ENCODE measurements around the gene GNGT2.

GNGT2 gene

GRCh38 chr17:49229076-49229804 is 18.9 kb upstream of the GNGT2 start:
- no peak for DNase-seq

DNA sequence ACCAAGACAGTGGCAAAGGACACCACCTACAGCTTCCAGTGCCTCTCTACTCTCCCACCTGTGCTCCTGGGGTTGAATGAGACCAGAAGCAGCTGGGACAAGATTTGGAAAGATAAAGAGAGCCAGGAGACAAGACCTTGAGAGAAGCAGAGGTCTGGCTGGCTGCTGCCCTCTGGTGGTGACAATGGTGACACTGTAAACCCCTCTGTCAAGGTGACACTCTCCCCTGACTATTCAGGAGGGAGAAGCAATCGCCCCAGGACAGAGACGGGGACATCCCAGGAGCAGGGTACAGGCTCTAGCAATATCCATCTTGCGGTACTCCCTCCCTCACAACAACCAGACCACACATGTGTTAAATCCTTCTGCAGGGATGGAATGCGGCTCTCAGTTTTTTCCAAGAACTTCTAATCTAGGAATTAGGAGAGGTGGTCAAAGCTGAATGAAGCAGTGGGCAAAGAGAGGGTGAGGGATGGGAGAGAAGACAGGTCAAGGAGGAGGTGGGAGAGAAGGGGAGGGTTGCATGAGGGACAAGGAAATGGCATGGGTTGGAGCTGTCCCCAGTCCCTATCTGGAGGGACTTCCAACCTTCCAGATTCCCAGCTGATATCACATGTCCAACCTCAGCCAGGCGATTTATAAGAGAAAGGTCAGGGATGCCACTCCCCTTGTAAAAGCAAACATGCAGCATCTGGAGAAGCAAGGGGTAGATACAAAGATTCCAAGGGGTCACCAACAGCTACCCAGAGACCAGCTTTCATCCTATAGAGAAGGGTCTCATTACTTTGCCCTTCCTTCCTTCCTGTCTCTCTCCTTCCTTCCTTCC is 17.3 kb upstream of the GNGT2 start:
- peak; percentile 77 to 80 for DNase-seq

- DNase-seq = no peak
Measured at GRCh38 chr17:49226771-49227435, 16.5 kb upstream of the GNGT2 start.

- no peak for DNase-seq
Measured at GRCh38 chr17:49225554-49226236, 15.3 kb upstream of the GNGT2 start.

- no peak for DNase-seq
Measured at GRCh38 chr17:49224997-49225337, 14.6 kb upstream of the GNGT2 start.

- DNase-seq = peak; percentile 33 to 63
Measured at GRCh38 chr17:49224198-49224996, 14.0 kb upstream of the GNGT2 start.

DNA sequence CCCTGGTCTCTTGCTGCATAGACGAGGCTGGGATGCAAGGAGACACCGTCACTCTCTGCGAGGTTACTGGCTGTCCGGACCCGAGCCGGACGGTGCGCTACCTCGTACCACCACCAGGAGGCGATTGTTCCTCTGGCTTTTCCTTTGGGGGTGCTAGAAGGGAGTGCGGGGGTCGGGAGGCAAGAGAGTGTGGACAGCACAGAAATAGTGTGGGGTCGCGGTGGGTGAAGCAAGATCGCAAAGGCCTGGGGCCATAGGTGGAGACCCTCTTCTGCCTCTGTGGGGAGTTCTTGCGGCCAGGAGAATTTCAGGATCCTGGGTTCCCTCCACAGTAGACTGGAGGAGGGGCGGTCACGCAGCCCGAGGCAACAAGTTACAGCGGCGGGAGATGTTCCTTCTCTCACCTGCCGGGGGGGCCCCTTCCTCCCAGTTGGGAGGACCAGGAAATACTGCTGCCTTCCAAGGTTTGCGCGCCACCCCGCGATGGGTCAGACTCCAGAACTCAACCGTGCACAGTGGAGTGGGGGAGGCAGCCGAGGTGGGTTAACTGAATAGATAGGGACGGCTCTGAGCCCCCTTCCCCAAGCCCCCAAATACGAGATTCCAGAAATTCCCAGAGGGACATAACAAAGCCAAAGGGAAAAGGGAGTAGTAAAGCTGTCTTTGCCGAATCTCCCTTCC is 13.3 kb upstream of the GNGT2 start:
- DNase-seq = peak; percentile 56 to 74

GRCh38 chr17:49223168-49223516 is 12.8 kb upstream of the GNGT2 start:
- no peak for DNase-seq

GRCh38 chr17:49219987-49220386 is 9.6 kb upstream of the GNGT2 start:
- DNase-seq = no peak

GRCh38 chr17:49218941-49219913 is 8.9 kb upstream of the GNGT2 start:
- peak; percentile 74 to 76 for DNase-seq

- peak; percentile 76 to 82 for DNase-seq
Measured at GRCh38 chr17:49217651-49218413, 7.5 kb upstream of the GNGT2 start.

DNA sequence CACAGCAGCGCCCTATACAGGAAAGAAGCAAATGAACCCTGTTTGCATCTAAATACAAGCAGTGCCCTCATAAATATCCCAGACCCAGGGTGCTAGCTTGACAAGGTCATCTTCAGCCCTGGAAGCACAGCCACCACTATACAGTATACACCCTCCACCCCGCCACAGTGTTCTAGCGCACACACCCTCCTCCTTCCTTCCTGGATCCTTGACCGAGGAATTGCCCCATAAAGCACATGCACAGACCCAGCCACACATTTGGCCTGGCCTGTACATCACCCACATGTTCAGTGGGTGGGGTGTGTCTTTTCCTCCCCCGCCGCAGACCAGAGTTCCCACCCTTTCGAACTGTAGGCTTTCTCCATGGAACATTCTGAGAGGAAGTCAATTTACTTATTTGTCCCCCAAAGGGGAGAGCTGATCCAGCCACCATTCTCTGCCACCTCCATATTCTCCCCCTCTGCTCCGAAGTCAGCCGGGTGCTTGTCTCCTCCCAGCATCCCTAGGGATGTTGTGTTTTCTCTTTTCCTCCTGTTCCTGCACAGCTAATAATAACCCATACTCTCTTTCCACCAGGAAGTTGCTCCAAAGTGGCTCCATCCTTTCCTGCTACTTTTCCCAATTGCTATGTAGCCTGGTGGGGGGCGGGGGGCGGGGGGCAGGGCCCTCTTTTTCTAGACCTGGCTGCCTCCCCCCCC is 6.7 kb upstream of the GNGT2 start:
- peak; percentile 19 to 30 for DNase-seq

GRCh38 chr17:49216482-49216881 is 6.1 kb upstream of the GNGT2 start:
- no peak for DNase-seq

GRCh38 chr17:49214676-49215360 is 4.4 kb upstream of the GNGT2 start:
- DNase-seq = no peak

DNA sequence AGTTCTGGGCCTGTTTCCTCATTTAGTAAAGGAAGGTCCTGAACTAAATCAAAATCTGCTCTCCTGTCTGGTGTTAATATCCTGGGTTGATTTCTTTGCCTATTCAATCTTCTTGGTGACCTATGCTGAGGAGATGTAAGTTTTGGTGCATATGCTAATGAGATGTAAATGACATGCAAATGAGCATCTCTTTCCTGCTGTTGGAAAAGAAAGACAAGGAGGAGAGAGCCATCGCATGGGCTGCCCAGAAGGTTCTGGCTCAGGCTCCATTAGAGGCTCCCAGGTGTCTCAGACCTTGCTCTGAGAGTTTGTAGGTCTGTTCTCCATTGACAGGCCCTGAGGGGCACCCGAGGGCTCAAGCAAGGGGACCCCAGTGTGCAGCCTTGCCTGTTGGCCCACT is 3.5 kb upstream of the GNGT2 start:
- no peak for DNase-seq

- DNase-seq = no peak
Measured at GRCh38 chr17:49213399-49213798, 3.0 kb upstream of the GNGT2 start.

DNA sequence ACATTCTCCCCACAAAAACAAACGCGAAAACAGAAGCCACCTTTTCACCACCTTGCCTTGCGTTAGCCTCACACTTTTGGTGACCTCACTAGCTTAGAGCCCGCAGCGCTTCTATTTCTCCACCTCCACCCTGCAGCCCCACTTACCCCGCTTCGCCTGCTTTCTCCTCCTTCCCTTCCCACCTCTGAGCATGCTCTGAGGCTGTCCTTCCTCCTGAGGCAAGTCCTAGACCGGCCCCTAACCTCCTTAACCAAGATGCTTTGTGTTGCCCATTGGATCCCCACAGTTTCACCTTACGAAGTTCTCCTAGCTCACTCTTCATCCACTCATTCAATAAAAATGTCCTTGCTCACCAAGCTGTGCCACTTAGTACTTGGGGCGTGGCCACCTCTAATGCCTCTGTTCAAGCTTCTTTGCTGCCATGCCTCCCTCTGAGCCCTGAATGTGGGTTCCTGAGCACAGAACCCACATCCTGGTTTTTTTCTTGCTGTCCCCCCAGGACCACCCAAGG is 1.3 kb downstream of the GNGT2 start:
- DNase-seq = no peak

DNA sequence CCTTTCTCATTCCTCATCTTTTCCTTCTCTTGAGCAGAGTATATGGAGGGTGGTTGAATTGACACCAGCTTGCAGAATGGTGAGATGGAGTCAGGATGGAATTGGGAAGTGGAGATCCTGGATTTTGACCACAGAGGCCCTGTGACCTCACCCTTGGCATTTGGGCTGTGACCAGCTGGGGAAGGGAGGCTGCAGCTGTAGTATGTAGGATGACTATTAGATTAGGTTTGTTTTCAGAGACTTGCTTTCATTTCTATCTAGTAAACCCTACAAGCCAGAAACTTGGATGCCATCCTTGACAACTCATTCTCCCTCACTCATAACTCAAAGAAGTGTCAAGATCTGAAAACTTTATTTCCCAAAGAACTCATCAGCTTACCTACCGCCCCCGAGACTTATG is 5.9 kb downstream of the GNGT2 start:
- DNase-seq = no peak

All from CD4-positive, alpha-beta T cell treated with Interferon alpha-2 for 1 hour (primary cell).